HG03159 (cell line): Measurements from ENCODE around the gene ZNF440.

Source experiments
- ATAC-seq: cut with Tn5 transposase; IDR thresholded peaks from one replicate; pipeline ENCODE4 v1.9.1; 2021; ENCODE audit warnings: mild to moderate bottlenecking, moderate library complexity; ENCODE audit not compliant: unreplicated experiment

The ZNF440 gene

DNA sequence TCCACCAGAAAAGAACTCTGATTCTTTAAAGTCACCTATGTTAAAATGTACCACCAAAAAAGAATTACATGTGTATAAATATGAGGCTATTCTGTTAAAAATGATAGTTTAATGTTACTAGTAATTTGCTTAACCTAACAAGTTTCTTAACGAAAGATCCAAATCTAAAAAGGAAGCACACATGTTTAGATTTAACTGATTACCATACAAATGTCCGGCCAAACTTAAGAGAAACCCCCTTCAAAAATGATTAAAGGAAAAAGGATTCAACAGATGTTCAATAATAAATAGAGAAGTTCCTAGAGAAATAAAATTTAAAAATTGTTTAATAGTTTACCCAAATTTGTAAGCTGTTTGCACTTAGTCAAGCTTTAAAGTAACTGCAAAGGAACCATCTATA, 68.5 kb downstream of the ZNF440 start:
- ATAC-seq = no peak
